Activated T-cell treated with anti-CD3 and anti-CD28 coated beads, Interleukin-2, amount 50 U/mL, for 48 hours (primary cell): ENCODE measurements around the gene MRPL4.

Experiments used
- DNase-seq, 2 experiments: peaks; one replicate each; pipeline ENCODE4 v3.0.0-alpha.2; 2020

The MRPL4 gene

GRCh38 chr19:10251792-10252694 is at the start of gene MRPL4:
TSS of gene MRPL4 (plus strand) at chr19:10252214. CDS start at chr19:10252254, 40 bp downstream.
- peak; percentile 96 to 97 for DNase-seq

GRCh38 chr19:10203686-10204085 is 48.3 kb upstream of the MRPL4 start:
- DNase-seq, result no peak

GRCh38 chr19:10205636-10206035 is 46.4 kb upstream of the MRPL4 start:
- DNase-seq, result no peak

- no peak for DNase-seq
These were observed 45.7 kb upstream of the MRPL4 start for GRCh38 chr19:10206226-10206885.

GRCh38 chr19:10207026-10207425 is 45.0 kb upstream of the MRPL4 start:
- no peak for DNase-seq

- no peak for DNase-seq
These were observed 42.7 kb upstream of the MRPL4 start for GRCh38 chr19:10209315-10209714.

GRCh38 chr19:10211061-10211460 is 41.0 kb upstream of the MRPL4 start:
- no peak for DNase-seq

GRCh38 chr19:10211691-10212090 is 40.3 kb upstream of the MRPL4 start:
- no peak for DNase-seq

- no peak for DNase-seq
These were observed 37.2 kb upstream of the MRPL4 start for GRCh38 chr19:10214784-10215183.

- DNase-seq, result no peak
These were observed 34.9 kb upstream of the MRPL4 start for GRCh38 chr19:10217085-10217484.

DNA sequence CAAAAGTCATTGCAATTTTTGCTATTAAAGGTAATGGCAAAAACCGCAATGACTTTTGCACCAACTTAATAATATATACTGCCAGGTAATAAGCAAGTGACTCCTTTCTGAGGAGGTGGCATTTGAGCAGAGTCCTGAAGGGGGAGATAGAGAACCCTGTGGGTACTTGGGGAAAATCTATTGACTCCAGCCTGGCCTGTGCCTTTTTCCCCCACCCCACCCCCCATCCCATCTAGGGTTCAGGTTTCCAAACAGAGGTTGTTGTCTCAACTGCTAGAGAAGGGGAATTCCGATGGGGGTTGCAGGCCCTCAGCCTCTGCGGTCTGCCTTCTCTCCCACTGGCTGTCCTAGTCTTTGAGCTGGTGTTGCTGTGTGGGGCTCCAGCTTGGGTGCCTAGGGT is 32.3 kb upstream of the MRPL4 start:
- DNase-seq, result peak in 1 of 2 experiments; percentile 39

GRCh38 chr19:10220695-10221094 is 31.3 kb upstream of the MRPL4 start:
- no peak for DNase-seq

DNA sequence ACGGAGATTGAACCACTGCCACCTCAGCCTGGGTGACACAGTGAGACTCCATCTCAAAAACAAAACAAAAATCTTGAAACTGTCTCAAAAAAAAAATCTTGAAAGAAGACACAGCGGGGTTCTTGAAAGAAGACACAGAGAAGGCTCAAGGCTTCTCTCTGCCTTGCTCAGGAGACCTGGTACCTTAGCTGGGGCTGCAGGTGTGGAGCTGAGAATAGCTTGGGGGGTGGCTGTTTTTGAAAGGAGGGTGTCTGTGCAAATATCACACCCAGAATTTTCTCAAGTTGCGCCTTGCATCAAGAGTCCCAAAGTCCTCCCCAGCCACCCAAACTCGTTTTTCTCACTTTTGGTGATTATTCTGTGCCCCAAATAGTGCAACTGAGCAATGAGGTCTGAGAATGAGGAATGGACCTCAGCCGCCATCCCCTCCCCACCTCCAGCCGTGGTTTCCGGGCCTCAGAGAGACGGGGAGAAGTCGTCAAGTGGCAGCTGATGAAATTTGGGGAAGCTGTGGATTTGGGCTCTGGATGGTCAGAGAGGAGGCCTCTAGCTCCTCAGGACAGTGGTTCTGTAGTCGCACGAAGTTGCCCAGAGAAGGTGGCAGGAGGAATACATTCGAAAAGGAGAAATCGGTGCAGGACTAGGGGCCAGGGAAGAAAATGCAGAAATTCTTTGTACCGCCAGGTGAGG is 29.7 kb upstream of the MRPL4 start:
- DNase-seq, result no peak

GRCh38 chr19:10223488-10224213 is 28.4 kb upstream of the MRPL4 start:
- DNase-seq, result no peak

GRCh38 chr19:10224337-10224736 is 27.7 kb upstream of the MRPL4 start:
- DNase-seq, result no peak

DNA sequence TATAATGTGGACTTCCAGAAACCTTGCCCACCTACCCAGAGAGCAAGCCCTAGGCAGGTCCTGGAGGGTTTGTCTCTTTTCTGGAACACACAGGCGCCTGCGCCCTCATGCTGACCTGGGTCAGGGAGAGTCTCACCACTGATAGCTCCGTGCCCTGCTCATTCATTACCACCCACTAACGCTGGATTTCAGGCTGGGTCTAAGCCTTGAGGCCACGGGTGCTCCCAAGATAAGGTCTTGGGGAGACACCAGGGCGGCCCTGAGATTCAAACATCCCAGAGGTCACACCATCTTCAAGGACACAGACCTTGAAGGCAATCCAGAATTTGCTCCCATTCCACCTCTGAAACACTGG is 26.0 kb upstream of the MRPL4 start:
- DNase-seq, result no peak

- DNase-seq, result no peak
These were observed 25.5 kb upstream of the MRPL4 start for GRCh38 chr19:10226376-10227025.

DNA sequence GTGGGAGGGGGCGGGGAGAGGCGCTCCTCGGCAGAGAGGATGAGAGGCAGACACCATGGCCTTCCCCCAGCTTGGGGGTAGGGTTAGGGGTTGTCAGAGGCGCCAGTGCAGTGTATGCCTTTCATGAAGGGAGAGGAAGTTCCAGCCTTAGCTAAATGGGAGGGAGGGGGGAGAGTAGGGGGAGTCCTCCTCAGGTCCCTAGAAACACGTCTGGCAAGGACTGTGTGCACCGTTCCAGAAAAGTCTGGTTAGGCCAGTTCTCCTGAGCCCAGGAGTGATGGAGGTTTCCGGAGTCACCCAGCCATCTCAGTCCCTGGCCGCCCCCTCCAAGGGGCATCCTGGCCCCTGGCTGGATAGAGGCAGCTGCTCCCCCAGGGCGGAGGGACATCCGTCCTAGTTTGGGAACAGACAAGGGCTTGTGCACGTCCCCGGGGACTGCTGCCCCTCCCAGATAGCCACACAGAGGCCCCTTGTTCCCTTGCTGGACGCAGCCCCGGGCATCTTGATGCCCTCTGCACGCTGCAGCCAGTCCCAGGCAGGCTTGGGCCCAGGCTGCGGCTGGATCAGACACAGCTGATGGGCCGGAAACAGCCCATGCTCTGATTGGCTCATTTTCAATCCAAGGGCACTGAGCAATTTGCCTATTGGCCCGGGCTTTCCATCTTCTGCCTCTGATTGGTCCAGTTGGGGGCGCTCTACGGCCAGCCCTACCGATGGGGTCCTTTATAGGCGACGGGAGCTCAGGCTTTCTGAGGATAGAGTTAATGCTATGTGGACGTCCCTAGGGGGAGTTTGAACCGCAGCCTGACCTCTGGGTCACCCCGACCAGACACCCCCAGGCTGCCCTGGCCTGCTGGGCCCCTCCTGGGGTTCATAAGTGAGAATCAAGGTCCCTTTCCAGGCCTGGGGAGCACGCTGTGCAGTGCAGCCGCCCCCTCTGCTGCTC is 24.7 kb upstream of the MRPL4 start:
- DNase-seq, result peak; percentile 28 to 43

DNA sequence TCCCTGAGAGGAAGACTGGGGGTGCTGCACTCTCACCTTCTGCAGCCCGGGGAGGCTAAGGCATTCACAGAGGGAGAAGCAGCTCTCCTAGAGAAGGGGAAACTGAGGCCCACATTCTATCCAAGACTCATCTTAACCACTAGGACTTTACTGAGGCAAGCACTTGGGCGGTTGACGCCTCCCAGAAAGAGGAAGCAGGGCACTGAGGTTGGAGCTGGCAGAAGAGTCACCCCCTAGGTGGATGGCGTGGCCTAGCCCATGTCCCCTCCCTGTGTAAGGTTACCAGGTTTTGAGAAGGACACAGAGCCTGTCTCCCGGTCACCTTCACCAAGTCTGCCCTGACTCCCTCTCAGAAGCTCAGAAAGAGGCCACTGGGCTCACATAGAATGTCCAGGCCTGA is 23.6 kb upstream of the MRPL4 start:
- DNase-seq, result no peak

DNA sequence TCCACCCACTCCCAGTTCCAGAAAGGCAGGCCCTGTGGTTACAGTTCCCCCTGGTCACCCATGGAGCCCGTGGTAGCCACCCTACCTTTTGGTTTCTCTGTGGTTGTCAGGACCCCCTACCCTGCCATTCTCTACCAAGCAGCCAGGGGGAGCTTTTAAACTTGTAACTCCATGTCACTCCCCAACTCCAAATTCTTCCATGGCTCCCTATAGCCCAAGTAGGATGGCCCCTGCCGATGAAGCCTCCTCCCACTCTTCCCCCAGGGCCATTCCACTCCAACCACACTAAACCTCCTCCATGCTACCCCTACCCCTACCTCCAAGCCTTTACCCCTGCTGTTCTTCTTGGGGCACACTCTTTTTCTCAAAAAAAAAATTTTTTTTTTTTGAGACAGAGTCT is 23.1 kb upstream of the MRPL4 start:
- peak; percentile 51 to 56 for DNase-seq

GRCh38 chr19:10230173-10230860 is 21.7 kb upstream of the MRPL4 start:
- DNase-seq, result peak; percentile 63 to 68
